ENCODE data around the gene DHRS2.

GRCh38 chr14:23590198-23590597, 46.0 kb upstream of the DHRS2 start:
- TF ChIP-seq, protein P1, sequence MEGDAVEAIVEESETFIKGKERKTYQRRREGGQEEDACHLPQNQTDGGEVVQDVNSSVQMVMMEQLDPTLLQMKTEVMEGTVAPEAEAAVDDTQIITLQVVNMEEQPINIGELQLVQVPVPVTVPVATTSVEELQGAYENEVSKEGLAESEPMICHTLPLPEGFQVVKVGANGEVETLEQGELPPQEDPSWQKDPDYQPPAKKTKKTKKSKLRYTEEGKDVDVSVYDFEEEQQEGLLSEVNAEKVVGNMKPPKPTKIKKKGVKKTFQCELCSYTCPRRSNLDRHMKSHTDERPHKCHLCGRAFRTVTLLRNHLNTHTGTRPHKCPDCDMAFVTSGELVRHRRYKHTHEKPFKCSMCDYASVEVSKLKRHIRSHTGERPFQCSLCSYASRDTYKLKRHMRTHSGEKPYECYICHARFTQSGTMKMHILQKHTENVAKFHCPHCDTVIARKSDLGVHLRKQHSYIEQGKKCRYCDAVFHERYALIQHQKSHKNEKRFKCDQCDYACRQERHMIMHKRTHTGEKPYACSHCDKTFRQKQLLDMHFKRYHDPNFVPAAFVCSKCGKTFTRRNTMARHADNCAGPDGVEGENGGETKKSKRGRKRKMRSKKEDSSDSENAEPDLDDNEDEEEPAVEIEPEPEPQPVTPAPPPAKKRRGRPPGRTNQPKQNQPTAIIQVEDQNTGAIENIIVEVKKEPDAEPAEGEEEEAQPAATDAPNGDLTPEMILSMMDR (conservative IDR thresholded peaks at IDR 0.05; ENCODE audit: low read depth, low read length) = no peak
- TF ChIP-seq POLR2A (IDR thresholded peaks at IDR 0.05; ENCODE audit: low read depth, low read length) (no peak), ELK1 (IDR thresholded peaks at IDR 0.05; ENCODE audit: borderline replicate concordance, low read depth, low read length) (no peak), RFX5 (IDR thresholded peaks at IDR 0.05; ENCODE audit: low read depth, low read length) (no peak), MAZ (IDR thresholded peaks at IDR 0.05; ENCODE audit: borderline replicate concordance, low read depth, low read length) (no peak), FOS (IDR thresholded peaks at IDR 0.05; ENCODE audit: low read depth, low read length) (no peak), NFE2L2 (IDR thresholded peaks at IDR 0.05; ENCODE audit: low read depth, low read length) (no peak)
